Body of pancreas (tissue), 4 donors: Measurements from ENCODE around the gene LSAMP. TPM values are rescaled to one million over a fixed set of nuclear protein-coding genes. Genes with fewer than 3 reads are reported as not detected.

Experiments used
- ATAC-seq: fragments of 150-250 bp; one replicate; pipeline ENCODE4 v1.9.1; 2016
- DNase-seq, 4 donors: peaks; one replicate each; pipeline ENCODE4 v3.0.0-alpha.2; 2019
- H3K27ac ChIP-seq, 4 donors: fragments of 200-600 bp; sonication (generic); 1 replicate in 3 of 4; 2 replicates in 1 of 4; pipeline versions ENCODE4 v1.5.1 to v1.6.1; 2016 to 2019; ENCODE audit warnings: mild to moderate bottlenecking in 1 of 4, mixed read lengths in 1 of 4, moderate library complexity in 1 of 4
- H3K27me3 ChIP-seq, 2 donors: fragments of 200-600 bp; sonication (generic); one replicate each; pipeline ENCODE4 v1.6.0; 2016; ENCODE audit warnings: mild to moderate bottlenecking in 1 of 2
- H3K36me3 ChIP-seq, 2 donors: fragments of 200-600 bp; sonication (generic); replicated peaks in 1 of 2; 2 replicates each; pipeline ENCODE4 v1.5.1; 2016; ENCODE audit warnings: low read depth in 2 of 2; ENCODE audit not compliant: insufficient read depth in 1 of 2
- H3K4me1 ChIP-seq: fragments of 200-600 bp; sonication (generic); one replicate; pipeline ENCODE4 v1.6.0; 2016
- H3K4me3 ChIP-seq, 2 donors: fragments of 200-600 bp; sonication (generic); 1 replicate in 1 of 2; 2 replicates in 1 of 2; pipeline ENCODE4 v1.5.1; 2016 to 2019
- H3K9me3 ChIP-seq, 3 donors: fragments of 200-600 bp; sonication (generic); 1 replicate in 2 of 3; 2 replicates in 1 of 3; pipeline ENCODE4 v1.5.1; 2016
- POLR2A ChIP-seq, 3 donors: fragments of 450-650 bp; IDR thresholded peaks; one replicate each; pipeline ENCODE4 v1.6.1; 2016; ENCODE audit warnings: antibody characterized with exemption in 3 of 3, mild to moderate bottlenecking in 2 of 3
- WGBS, 2 donors: methylation state at CpG; one replicate each; pipeline ENCODE4 v1.1.5; 2017; 5-methylcytosine and 5-hydroxymethylcytosine counted together
- intact Hi-C: fragments of 100-400 bp; cut with DNase I; formaldehyde crosslinking; loops from one replicate; pipeline ENCODE4 v1.15.1; 2023
- total RNA-seq, 2 donors: library from RNA; depleted of rRNA; stranded (reverse); fragments of >200 nt; gene quantifications; one replicate each; pipeline ENCODE4 v1.1.0, GENCODE V29; 2016
- TF ChIP-seq, protein P1 (sequence below), 7 experiments: fragments of 450-650 bp in 4 of 7; fragments of 200-600 bp in 3 of 7; sonication (generic) in 3 of 7; IDR thresholded peaks; one replicate each; pipeline ENCODE4 v1.5.1; 2016 to 2019; ENCODE audit warnings: antibody characterized with exemption in 7 of 7

Gene LSAMP
- total RNA-seq, 2 donors from 2014 or later: 1.6 to 2.1 TPM

DNA sequence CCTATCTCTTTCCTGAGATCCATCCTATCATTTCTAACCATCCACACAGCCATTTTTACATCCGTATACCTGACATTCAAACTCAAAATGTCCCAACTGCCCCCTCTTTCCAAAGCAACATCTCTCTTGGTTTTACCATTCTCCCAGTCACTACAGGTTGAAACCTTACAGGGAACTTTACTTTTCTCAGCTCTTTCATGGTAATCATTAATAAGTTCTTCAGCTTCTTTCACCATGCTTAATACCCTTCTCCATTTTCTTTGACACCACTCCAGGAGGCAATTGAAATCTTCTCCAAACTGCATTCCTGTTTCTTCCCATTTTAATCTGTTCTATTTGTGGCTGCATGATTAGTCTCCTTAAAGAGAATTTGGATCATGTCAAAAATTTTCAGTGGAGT is 469.5 kb downstream of the LSAMP start:
- Histone ChIP-seq H3K4me1 (no peaks in the 10 kb centered on the region), H3K4me3 (no peak overlapping the region), H3K9me3 (no peaks in the 10 kb centered on the region), H3K36me3 (no peaks in the 10 kb centered on the region), H3K27me3 (no peaks in the 10 kb centered on the region), H3K27ac (no peak overlapping the region)
- no peak for TF ChIP-seq POLR2A (IDR thresholded peaks at IDR 0.05)
- TF ChIP-seq, protein P1, sequence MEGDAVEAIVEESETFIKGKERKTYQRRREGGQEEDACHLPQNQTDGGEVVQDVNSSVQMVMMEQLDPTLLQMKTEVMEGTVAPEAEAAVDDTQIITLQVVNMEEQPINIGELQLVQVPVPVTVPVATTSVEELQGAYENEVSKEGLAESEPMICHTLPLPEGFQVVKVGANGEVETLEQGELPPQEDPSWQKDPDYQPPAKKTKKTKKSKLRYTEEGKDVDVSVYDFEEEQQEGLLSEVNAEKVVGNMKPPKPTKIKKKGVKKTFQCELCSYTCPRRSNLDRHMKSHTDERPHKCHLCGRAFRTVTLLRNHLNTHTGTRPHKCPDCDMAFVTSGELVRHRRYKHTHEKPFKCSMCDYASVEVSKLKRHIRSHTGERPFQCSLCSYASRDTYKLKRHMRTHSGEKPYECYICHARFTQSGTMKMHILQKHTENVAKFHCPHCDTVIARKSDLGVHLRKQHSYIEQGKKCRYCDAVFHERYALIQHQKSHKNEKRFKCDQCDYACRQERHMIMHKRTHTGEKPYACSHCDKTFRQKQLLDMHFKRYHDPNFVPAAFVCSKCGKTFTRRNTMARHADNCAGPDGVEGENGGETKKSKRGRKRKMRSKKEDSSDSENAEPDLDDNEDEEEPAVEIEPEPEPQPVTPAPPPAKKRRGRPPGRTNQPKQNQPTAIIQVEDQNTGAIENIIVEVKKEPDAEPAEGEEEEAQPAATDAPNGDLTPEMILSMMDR (IDR thresholded peaks at IDR 0.05): no peak
- ATAC-seq (no peak), DNase-seq (no peak)
- intact Hi-C loops: no loop called here
- 48 to 67% methylated on average over 1 of the region's 1 CpG for WGBS, 2 donors

DNA sequence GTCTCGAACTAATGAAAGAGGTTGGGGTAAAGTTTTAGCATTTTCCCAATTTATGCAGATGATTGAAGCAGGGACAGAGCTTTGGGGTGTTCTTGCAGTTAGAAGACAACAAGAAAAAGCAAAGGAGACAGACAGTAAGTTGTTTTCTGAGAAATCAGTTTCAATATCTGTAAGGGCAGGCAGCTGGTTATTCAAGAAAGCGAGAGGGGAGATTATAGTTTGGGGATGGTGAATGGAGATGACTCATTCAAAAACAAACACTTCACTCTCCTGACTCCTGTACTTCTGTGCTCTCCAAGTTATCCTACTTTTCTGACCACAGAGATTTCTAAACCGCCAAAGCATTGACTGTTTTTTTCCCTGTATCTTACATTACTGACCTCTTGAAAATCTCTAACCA is 469.9 kb downstream of the LSAMP start:
- intact Hi-C loops: no loop called here
- no peak overlapping the region for H3K27ac ChIP-seq
- H3K4me1 ChIP-seq: no peaks in the 10 kb centered on the region
- H3K9me3 ChIP-seq: no peaks in the 10 kb centered on the region
- no peak for ATAC-seq
- H3K4me3 ChIP-seq: no peak overlapping the region
- no peaks in the 10 kb centered on the region for H3K27me3 ChIP-seq
- 64 to 71% methylated on average over 3 of the region's 3 CpGs for WGBS, 2 donors
- no peak for TF ChIP-seq POLR2A (IDR thresholded peaks at IDR 0.05)
- TF ChIP-seq, protein P1 (IDR thresholded peaks at IDR 0.05): no peak
- DNase-seq: no peak
- no peaks in the 10 kb centered on the region for H3K36me3 ChIP-seq

DNA sequence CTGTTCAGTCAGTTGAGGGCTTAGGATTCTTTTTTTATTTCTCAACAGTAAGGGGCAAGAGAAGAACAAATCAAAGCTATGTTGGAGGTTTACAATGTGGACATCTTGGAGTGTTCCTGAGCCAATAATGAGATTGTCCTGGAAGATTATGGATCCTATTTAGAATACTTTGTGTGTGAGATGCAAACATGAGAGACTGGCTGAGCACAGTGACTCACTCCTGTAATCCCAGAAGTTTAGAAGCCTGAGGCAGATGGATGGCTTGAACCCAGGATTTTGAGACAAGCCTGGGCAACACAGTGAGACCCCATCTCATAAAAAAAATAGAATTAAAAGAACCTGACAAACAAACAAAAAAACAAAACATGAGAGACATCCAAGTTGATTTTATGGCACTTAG is 470.3 kb downstream of the LSAMP start:
- H3K4me1 ChIP-seq: no peaks in the 10 kb centered on the region
- H3K36me3 ChIP-seq: no peaks in the 10 kb centered on the region
- H3K9me3 ChIP-seq: no peaks in the 10 kb centered on the region
- ATAC-seq (no peak), DNase-seq (no peak)
- TF ChIP-seq, protein P1 (IDR thresholded peaks at IDR 0.05): no peak
- no peak for TF ChIP-seq POLR2A (IDR thresholded peaks at IDR 0.05)
- no peaks in the 10 kb centered on the region for H3K27me3 ChIP-seq
- H3K4me3 ChIP-seq: no peak overlapping the region
- intact Hi-C loops: no loop called here
- no peak overlapping the region for H3K27ac ChIP-seq

DNA sequence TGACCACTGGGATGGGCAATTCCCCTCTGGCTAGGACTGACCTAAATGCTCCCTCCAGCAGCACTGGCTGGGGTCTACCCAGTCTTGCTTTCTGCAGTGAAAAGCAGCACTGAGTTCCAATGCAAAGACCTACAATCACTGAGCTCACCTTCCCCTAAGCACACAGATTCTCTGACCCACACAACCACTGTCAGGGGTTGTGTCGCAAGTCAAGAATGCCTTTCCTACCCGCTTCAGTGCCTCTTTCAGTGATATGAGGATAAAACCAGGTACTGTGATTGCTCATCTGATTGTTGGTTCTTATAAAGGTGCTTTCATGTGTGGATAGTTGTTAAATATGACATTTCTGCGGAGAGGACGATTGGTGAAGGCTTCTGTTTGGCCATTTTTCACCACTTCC is 476.4 kb downstream of the LSAMP start:
- Histone ChIP-seq H3K27me3 (no peaks in the 10 kb centered on the region), H3K4me3 (no peak overlapping the region), H3K36me3 (no peaks in the 10 kb centered on the region), H3K4me1 (no peaks in the 10 kb centered on the region), H3K9me3 (no peaks in the 10 kb centered on the region), H3K27ac (no peak overlapping the region)
- ATAC-seq (no peak), DNase-seq (no peak)
- intact Hi-C loops: no loop called here
- TF ChIP-seq POLR2A (IDR thresholded peaks at IDR 0.05): no peak
- TF ChIP-seq, protein P1 (IDR thresholded peaks at IDR 0.05): no peak
- 77 to 80% methylated on average over 4 of the region's 4 CpGs for WGBS, 2 donors

DNA sequence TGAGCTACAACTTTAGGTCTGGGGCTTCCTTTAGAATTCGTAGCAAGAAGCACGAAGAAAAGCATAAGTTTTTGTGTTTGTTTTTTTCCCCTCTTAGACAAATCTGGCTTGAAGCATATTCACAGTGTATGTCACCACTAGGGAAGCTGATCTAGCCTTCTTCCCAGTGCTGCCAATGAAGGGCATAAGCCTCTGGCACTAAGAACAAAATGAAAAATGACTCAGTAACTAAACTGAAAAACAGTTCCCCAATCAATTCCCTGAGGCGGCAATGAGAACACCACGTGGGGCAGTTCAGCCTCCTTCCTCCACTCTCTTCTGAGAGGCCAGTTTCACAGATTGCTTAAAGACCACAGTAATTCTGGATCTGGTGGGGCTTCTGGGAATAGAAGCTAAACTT is 483.9 kb downstream of the LSAMP start:
- ATAC-seq (no peak), DNase-seq (no peak)
- no peak for TF ChIP-seq POLR2A (IDR thresholded peaks at IDR 0.05)
- TF ChIP-seq, protein P1 (IDR thresholded peaks at IDR 0.05): no peak
- Histone ChIP-seq H3K27me3 (no peaks in the 10 kb centered on the region), H3K9me3 (no peaks in the 10 kb centered on the region), H3K4me1 (no peaks in the 10 kb centered on the region), H3K27ac (no peak overlapping the region), H3K4me3 (no peak overlapping the region), H3K36me3 (no peaks in the 10 kb centered on the region)
- 50 to 52% methylated on average over 4 of the region's 4 CpGs for WGBS, 2 donors
- intact Hi-C loops: no loop called here
